Measurements from ENCODE around the gene ACER3. TPM values are rescaled to one million over a fixed set of nuclear protein-coding genes. Genes with fewer than 3 reads are reported as not detected.
"Not testable (repeated sequence)": the region's sequence is repeated elsewhere in the genome, so short reads cannot be mapped to it uniquely, and the experiment has no call there.

Gene ACER3
- total RNA-seq, 1 donor from 2014 or later: 14.7 TPM

- DNase-seq (ENCODE audit: low spot score, unreplicated experiment): no peak
- H3K4me3 Mint-ChIP-seq (ENCODE audit: low read depth): no peak overlapping the region
- no peaks in the 10 kb centered on the region for H3K9me3 Mint-ChIP-seq (ENCODE audit: low read depth)
- no peak for TF ChIP-seq CTCF (IDR thresholded peaks at IDR 0.05; ENCODE audit: unreplicated experiment)
- no peaks in the 10 kb centered on the region for H3K36me3 Mint-ChIP-seq (ENCODE audit: insufficient read depth)
- peaks cover 5% of the 10 kb centered on the region for H3K4me1 Mint-ChIP-seq (ENCODE audit: low read depth)
- H3K27ac Mint-ChIP-seq: no peak overlapping the region
- H3K27me3 Mint-ChIP-seq: no peaks in the 10 kb centered on the region
These were observed 31.6 kb downstream of the ACER3 start for GRCh38 chr11:76892306-76892705.

GRCh38 chr11:76897233-76897632 is 36.5 kb downstream of the ACER3 start:
- DNase-seq (ENCODE audit: low spot score, unreplicated experiment): no peak
- peaks cover 7% of the 10 kb centered on the region for H3K4me1 Mint-ChIP-seq (ENCODE audit: low read depth)
- H3K9me3 Mint-ChIP-seq (ENCODE audit: low read depth): no peaks in the 10 kb centered on the region
- H3K27ac Mint-ChIP-seq: no peak overlapping the region
- no peaks in the 10 kb centered on the region for H3K27me3 Mint-ChIP-seq
- TF ChIP-seq CTCF (IDR thresholded peaks at IDR 0.05; ENCODE audit: unreplicated experiment): no peak
- H3K4me3 Mint-ChIP-seq (ENCODE audit: low read depth): no peak overlapping the region
- peaks cover 5% of the 10 kb centered on the region for H3K36me3 Mint-ChIP-seq (ENCODE audit: insufficient read depth)

GRCh38 chr11:76901144-76901543 is 40.4 kb downstream of the ACER3 start:
- TF ChIP-seq CTCF (IDR thresholded peaks at IDR 0.05; ENCODE audit: unreplicated experiment): no peak
- Mint-ChIP-seq H3K27ac (peak overlapping the region; percentile 17), H3K4me1 (ENCODE audit: low read depth) (peaks cover 16% of the 10 kb centered on the region), H3K27me3 (no peaks in the 10 kb centered on the region), H3K36me3 (ENCODE audit: insufficient read depth) (peaks cover 9% of the 10 kb centered on the region), H3K4me3 (ENCODE audit: low read depth) (no peak overlapping the region), H3K9me3 (ENCODE audit: low read depth) (peaks cover 5% of the 10 kb centered on the region)
- DNase-seq (ENCODE audit: low spot score, unreplicated experiment): no peak

GRCh38 chr11:76901622-76902021 is 40.9 kb downstream of the ACER3 start:
- peaks cover 16% of the 10 kb centered on the region for H3K4me1 Mint-ChIP-seq (ENCODE audit: low read depth)
- H3K36me3 Mint-ChIP-seq (ENCODE audit: insufficient read depth); DNase-seq (ENCODE audit: low spot score, unreplicated experiment); H3K27me3 Mint-ChIP-seq; H3K4me3 Mint-ChIP-seq (ENCODE audit: low read depth); H3K9me3 Mint-ChIP-seq (ENCODE audit: low read depth): not testable (repeated sequence)
- H3K27ac Mint-ChIP-seq: peak overlapping the region; percentile 17

- DNase-seq (ENCODE audit: low spot score, unreplicated experiment): no peak
- H3K9me3 Mint-ChIP-seq (ENCODE audit: low read depth): peaks cover 10% of the 10 kb centered on the region
- peaks cover 16% of the 10 kb centered on the region for H3K4me1 Mint-ChIP-seq (ENCODE audit: low read depth)
- no peak for TF ChIP-seq CTCF (IDR thresholded peaks at IDR 0.05; ENCODE audit: unreplicated experiment)
- no peak overlapping the region for H3K4me3 Mint-ChIP-seq (ENCODE audit: low read depth)
- no peak overlapping the region for H3K27ac Mint-ChIP-seq
- H3K36me3 Mint-ChIP-seq (ENCODE audit: insufficient read depth): peaks cover 14% of the 10 kb centered on the region
- no peaks in the 10 kb centered on the region for H3K27me3 Mint-ChIP-seq
These were observed 41.6 kb downstream of the ACER3 start for GRCh38 chr11:76902121-76903014.

- H3K4me3 Mint-ChIP-seq (ENCODE audit: low read depth): no peak overlapping the region
- no peak for DNase-seq (ENCODE audit: low spot score, unreplicated experiment)
- H3K36me3 Mint-ChIP-seq (ENCODE audit: insufficient read depth): peaks cover 13% of the 10 kb centered on the region
- no peak overlapping the region for H3K27ac Mint-ChIP-seq
- peaks cover 16% of the 10 kb centered on the region for H3K4me1 Mint-ChIP-seq (ENCODE audit: low read depth)
- TF ChIP-seq CTCF (IDR thresholded peaks at IDR 0.05; ENCODE audit: unreplicated experiment): no peak
- peaks cover 12% of the 10 kb centered on the region for H3K9me3 Mint-ChIP-seq (ENCODE audit: low read depth)
- no peaks in the 10 kb centered on the region for H3K27me3 Mint-ChIP-seq
These were observed 42.6 kb downstream of the ACER3 start for GRCh38 chr11:76903325-76903724.

Measured in progenitor cell of endocrine pancreas (in vitro differentiated cells).